HG03521 (cell line): ENCODE data around the gene DGKA.
A peak's percentile ranks its signal among the peaks of the same experiment; 100 is the strongest.
"Not testable (repeated sequence)": the region's sequence is repeated elsewhere in the genome, so short reads cannot be mapped to it uniquely, and the experiment has no call there.

Source experiments
- ATAC-seq: cut with Tn5 transposase; IDR thresholded peaks from one replicate; pipeline ENCODE4 v1.9.1; 2021; ENCODE audit warnings: mild to moderate bottlenecking, moderate library complexity; ENCODE audit not compliant: unreplicated experiment

DGKA gene

GRCh38 chr12:55966408-55967281, 35.7 kb downstream of the DGKA start, which contains the start of gene CDK2:
Gene CDK2 (plus strand): TSS chr12:55966830. CDS start chr12:55967009, 179 bp downstream.
- ATAC-seq = peak; percentile 91

- ATAC-seq = no peak
Measured at GRCh38 chr12:55969356-55969755, 38.4 kb downstream of the DGKA start.

DNA sequence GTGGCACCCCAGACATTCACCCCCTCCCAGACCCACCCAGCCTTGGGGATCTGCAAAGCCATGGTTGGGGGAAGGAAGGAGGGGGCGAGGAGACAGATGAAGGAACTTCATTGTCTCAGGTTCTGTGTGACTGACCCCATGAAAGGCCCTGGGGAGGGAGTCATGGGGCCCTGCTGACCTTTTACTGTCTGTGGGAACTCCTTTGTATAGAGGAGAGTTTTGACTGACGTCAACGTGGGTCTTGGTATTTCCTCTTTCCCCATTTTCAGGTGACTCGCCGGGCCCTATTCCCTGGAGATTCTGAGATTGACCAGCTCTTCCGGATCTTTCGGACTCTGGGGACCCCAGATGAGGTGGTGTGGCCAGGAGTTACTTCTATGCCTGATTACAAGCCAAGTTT, 39.8 kb downstream of the DGKA start:
- ATAC-seq = no peak

- ATAC-seq = no peak
Measured at GRCh38 chr12:55972042-55972441, 41.1 kb downstream of the DGKA start.

- no peak for ATAC-seq
Measured at GRCh38 chr12:55972456-55972855, 41.5 kb downstream of the DGKA start.

- ATAC-seq = no peak
Measured at GRCh38 chr12:55972911-55973598, 42.1 kb downstream of the DGKA start.

DNA sequence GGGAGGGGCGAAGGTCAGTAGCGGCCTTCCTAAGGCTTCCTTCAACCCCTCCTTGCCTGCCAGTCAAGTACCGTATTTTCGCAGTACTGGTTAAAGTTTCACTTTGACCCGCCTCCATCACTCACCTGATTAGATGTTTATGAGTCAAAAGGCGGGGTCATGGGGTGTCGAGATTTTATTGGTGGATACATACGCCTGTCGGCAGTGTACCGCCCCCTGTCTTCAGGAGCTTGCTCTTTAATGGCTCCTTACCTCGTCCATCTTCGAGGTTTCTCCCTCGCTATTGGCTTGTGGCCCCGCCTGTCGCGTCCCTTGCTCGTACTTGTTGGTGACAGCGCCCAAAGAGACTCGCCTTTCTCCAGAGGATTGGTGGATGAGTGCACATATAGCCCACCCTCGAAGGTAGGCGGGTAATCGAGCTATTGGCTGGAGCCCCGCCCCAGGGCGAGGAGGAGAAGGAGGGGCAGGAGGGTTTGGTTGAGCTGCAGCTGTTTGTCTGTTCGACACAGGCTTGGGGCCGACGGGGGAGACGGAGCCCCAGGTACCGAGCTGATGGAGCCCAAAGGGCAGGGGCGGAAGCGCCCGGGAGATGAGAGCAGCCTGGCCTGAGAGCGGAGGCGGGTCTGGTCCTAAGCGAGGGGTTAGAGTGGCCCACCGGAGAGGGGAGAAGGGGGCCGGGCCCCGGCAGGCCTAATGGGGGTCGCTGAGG, 42.8 kb downstream of the DGKA start, which contains the start of gene RAB5B:
Gene RAB5B (plus strand): TSS at position 480 of the 709 bp plus-strand sequence. CDS start 12,883 bp downstream, outside the sequence.
- peak; percentile 89 for ATAC-seq

DNA sequence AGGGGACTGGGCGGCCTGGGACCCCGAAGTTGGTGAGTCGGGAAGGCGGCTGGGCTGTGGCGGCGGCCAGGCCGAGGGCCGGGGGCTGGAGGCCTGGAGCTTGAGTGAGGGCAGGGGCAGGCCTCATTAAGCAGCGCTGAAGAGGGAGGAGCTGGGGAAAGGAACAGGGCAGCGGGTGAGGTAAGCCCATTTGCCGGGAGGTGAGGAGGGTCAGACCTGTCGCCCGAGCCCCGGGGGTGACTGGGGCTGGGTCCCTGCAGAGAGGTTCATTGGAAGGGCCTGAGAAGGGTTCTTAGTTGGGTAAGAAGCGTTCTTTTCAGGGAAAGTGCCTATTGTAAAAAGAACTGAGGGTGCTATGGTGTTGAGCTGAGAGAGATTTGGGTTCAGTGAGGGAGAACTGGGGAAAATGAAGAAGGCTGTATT, 43.4 kb downstream of the DGKA start:
- peak; percentile 1 for ATAC-seq

DNA sequence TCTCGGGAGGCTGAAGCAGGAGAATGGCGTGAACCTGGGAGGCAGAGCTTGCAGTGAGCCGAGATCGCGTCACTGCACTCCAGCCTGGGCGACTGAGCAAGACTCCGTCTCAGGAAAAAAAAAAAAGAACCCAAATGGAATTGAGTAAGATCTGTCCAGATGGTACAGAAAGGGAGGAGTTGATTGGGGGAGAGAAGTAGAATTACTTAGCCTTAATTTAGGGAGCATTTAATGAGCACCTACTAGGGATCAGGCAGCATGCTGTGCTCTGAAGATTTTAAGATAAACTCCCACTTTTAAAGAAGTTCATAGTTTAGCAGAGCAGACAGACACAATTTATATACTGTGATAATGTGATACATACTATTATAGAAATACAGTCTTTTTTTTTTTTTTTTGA, 47.4 kb downstream of the DGKA start:
- no peak for ATAC-seq

- ATAC-seq = no peak
Measured at GRCh38 chr12:55979069-55979468, 48.1 kb downstream of the DGKA start.

DNA sequence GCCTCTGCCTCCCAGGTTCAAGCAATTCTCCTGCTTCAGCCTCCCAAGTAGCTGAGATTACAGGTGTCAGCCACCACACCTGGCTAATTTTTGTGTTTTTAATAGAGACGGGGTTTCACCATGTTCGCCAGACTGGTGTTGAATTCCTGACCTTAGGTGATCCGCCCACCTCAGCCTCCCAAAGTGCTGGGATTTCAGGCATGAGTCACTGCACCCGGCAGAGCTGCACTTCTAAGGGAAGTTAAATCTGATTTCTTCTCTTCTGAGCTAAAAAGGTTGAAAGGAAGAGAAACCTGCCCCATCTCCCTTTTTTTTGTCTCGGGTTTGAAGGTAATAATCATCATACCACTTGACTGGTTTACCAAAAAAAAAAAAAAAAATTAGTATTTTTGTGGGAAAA, 50.9 kb downstream of the DGKA start:
- ATAC-seq = not testable (repeated sequence)

- ATAC-seq = no peak
Measured at GRCh38 chr12:55982319-55982936, 51.5 kb downstream of the DGKA start.

GRCh38 chr12:55983232-55983842, 52.4 kb downstream of the DGKA start:
- ATAC-seq = no peak

- ATAC-seq = no peak
Measured at GRCh38 chr12:55984861-55985260, 53.9 kb downstream of the DGKA start.

DNA sequence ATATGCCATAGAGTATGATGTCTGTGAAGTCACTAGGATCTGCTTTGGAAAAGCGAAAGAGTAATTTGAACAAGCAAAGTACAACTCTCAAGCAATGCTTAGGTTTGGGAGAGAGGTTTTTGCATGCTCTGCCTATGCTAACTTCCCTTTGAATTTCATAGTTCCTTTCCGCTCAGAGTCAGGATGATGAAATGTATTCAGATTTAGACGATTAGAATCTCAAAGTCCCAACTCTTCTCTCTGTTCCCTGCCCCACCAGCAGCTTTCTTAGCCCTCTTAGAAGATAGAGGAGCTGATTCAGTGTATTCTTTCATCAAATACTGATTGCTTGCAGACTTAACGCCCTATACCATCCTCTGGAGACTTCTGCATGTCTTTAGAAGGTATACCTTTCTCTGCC, 54.4 kb downstream of the DGKA start:
- no peak for ATAC-seq

GRCh38 chr12:55985976-55986375, 55.0 kb downstream of the DGKA start:
- not testable (repeated sequence) for ATAC-seq

- no peak for ATAC-seq
Measured at GRCh38 chr12:55991110-55991509, 60.1 kb downstream of the DGKA start.

GRCh38 chr12:55993230-55993853, 62.4 kb downstream of the DGKA start:
- no peak for ATAC-seq

DNA sequence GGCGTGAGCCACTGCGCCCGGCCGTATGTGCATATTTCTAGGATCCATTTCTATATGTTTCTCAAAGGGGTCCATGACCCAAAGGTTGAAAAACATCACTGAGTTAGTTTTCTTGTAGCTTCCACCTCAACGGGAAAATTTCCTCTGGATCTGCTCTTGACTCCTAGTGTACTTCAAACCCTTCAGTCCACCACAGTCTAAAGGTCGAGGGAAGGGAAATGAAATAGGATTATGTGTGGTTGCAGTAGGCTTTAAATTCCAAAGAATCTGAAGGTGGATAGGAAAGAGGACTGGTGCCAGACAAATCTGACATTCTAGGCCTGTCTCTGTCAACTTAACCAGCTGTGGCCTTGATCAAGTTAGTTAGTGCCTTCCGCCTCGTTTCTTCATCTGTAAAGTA, 64.4 kb downstream of the DGKA start:
- ATAC-seq = no peak

- ATAC-seq = no peak
Measured at GRCh38 chr12:55996201-55996714, 65.3 kb downstream of the DGKA start.
